GM10847 (cell line): ENCODE results near the gene SKIC8.

Source experiments
- POLR2A ChIP-seq: IDR thresholded peaks from 2 replicates; pipeline ENCODE4 v1.6.1; 2011; ENCODE audit not compliant: insufficient read length; ENCODE audit errors: extremely low read depth

Gene SKIC8

DNA sequence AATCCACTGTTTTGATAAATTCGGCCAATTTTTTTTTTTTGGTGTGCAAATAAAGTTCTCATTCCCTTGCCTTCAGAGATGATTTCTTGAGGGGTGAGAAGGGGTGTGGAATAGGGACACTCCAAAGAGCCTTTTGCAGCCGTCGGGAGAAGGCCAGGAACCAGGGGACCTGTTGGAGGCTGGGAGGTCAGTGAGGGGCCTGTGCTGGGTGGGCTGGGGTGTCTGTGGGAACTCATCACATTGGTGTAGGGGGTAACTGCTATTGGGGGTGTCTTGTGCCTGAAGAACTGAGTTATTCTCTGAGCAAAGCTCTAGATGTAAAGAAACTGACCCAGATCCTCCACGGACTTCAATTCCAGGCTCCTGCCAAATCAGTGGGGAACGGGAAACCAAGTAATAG, 13.5 kb upstream of the SKIC8 start:
- TF ChIP-seq POLR2A: no peak

DNA sequence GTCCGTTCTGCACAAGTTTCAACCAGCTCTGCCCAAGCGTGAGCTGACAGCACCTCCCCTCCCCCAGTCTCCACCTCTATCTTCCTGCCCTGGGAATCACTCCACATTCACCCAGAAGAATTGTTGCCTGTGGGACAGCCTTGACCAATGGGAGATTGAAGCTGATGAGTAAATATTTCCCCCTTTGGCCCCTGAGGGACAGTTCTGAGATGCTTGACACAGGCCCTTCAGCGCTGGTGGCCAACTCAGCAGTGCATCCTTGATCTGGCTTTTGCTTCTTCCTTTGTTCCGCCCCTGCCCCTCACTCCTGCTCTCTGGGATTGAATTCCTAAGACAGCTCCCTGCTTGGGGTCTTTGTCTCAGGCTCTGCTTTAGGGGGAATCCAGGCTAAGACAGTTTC, 13.1 kb upstream of the SKIC8 start:
- TF ChIP-seq POLR2A: no peak

DNA sequence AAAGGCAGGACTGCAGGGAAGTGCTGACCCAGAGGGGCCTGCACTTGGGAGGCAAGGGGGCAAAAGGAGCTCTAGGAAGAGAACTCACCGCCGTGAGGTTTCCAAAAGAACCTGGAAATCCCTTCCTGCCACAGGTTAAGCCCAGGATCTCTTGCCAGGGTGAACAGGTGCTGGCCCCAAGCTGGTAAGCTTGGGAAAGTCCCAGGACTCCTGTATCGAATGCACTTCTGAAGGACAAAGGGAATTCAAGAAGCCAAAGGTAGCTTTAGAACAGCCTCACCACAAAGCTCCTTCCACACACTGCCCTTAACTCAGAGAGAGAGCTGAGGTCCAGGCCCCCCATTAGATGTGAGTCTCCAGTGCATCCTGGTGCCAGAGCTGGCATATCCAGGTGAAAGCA, 11.9 kb upstream of the SKIC8 start:
- no peak for TF ChIP-seq POLR2A

DNA sequence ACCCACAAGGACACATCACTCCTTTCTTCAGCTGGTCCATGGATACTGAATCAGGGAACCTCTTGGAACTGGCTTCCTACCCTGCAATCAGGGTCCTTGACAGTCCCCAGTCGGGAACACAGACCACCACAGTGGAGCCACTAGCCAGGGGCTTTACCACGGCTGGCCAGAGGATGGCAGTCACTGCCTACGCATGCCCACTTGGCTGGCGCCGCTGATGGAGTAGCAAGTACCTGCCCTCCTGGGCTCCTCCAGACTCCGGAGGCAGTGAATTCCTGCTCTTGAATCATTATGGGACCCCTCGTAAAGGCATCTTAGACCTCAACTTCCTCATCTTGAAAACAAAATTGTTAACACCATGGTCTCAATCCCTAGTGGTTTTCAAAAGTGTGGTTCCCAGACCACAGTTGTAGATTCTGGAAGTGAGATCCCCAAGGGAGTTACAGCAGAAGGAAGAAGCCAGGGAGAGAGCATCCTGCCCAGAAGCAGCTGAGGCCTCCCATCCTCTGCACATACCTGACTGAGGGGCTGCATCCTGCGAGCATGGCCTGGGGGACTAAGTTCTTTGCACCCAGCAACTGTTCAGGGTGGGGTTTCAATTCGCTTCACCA, 9.1 kb upstream of the SKIC8 start:
- TF ChIP-seq POLR2A: no peak

DNA sequence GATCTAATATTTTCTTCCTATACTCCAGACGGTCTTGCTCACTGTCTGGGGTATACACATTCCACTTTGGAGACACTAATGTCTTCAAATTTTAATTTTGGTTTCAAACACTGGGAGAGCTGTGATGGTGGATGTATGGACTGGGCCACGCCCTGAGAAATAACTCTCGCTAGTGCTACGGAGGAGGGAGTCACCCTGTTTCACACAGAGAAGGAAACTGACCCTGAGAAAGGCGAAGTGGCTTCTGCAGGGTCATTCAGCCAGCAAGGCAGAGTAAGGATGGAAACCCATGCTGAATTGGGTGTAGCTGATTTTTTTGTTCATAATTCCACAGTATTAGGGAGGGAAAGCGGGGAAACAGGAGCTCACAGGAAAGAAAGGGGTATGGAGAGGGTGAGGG, 8.6 kb upstream of the SKIC8 start:
- TF ChIP-seq POLR2A: no peak

DNA sequence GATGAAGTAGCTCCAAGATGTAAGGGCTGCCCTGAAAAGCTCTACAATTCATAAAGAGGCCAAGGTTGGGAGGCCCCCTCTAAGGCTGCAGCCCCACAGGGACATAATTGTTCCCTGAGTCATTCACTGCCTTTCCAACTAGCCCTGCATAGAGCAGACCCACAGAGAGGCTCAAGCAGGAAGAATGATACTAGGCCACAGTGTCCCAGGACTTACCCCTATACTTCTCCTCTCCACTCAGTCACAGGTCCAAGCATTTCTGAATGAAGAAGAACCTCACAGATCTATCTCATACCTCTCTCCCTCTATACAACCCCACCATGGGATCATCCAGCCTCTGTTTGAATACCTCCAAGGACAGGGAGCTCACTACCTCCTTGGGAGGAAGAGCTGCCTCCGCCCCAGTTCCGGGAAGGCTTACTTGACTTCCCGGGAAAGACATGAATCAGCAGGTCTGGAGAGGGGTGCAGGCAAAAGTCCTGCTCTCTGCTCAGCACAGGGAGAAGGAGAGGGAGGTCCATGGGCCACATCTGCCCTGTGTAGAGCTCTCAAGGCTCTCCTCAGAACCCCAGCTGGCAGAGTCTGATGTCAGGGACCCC, 6.9 kb upstream of the SKIC8 start:
- no peak for TF ChIP-seq POLR2A

DNA sequence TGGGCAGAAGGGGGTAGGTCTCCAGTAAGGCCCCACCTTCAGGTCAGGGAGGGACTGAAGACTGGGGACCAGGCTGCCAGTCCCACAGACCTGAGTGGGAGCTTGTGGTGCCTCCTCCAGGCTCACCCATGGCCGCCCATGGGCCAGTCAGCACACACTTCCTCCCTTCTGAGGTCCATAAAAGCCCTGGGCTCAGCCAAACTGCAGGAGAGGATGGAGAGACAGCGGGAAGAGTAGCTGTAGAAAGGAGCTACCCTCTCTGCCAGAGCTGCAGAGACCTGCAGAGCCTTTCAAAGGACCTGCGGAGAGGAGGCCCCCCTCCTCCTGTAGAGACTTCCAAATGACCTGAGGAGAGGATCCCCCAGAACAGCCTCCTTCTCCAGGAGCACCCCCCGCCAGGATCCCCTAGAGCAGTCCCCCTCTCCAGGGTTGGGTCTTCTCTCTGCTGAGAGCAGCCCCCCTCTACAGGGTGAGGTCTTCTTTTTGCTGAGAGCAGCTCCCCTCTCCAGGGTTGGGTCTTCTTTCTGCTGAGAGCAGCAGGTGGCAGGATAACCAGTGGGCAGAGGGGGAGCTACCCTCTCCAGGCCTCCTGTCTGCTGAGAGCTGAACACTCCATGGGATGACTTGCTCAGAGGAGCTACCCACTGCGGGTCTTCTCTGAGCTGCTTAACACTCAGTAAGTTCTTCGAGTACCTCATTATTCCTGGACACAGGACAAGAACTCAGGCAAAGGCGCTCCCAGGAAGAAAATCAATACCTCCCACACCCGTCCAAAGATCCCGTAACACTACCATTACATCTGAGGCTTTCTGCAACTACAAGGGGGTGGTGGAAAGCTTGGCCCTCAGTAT, 5.0 kb upstream of the SKIC8 start:
- no peak for TF ChIP-seq POLR2A

DNA sequence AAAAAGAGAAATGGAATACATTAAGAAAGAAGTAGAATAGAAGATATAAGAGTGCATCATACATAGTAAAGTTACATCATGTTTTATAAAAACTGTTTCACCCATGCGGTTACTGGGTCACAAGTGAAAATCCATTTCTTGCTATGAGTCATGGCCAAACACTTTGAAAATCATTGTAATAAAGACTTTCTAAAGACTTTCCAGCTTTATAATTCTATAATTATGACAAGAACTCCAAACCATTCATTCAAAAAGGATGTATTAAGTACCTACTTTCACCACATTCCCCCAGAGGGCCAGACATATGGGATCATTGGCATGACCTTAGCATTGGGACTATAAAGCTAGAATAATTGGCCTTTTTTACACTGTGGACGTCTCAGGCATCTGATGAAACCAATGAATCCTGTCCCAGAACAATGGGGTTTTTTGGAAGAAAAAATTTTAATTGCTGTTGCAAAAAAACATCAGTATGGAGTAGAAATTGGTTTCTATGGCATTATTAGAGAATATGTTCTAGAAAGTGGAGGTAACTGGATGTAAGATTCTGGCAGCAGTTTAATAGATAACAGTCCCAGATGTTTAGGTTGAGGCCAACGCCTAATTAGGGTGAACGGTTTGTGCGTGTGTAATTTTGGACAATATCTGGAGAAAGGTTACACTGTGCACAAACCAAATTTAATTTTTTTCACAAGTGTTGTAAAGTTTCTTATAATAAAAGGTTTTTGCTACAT, 3.3 kb upstream of the SKIC8 start:
- no peak for TF ChIP-seq POLR2A

DNA sequence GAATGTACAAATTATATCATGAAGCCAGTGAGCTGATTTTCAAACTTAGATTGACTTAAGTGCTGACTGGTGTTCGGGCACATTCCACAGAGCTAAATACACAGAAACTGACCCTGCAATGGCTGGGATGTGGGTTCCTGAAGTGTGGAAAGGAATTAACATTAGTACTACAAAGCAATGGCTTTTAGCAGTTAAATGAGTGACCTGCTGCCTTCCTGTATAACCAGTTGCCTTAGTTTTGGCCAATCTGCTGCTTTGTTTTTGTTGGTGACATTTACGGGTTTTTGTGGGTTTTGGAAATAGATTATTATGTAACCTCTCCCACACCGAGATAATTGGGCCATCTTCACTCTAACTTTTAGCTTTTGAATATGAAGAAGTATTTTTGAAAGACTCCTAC, 2.4 kb upstream of the SKIC8 start:
- no peak for TF ChIP-seq POLR2A

DNA sequence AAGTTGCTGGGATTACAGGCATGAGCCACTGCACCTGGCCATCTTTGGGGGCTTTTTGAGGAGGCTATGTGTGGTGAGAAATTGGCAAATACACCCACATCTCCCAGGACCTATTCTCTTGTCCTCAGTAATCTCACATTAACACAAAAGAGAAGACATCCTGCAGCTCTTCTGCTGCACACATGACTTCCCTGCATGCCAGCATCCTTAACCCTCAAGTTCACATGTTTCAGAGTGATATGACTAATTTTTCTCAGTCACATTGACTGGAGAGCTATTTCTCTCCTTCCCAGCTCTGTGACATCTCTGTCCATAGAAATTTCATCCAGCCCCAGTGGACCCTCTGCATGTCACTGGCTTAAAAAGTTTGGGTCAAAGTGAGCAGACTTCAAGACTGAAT, 1.9 kb upstream of the SKIC8 start:
- no peak for TF ChIP-seq POLR2A

DNA sequence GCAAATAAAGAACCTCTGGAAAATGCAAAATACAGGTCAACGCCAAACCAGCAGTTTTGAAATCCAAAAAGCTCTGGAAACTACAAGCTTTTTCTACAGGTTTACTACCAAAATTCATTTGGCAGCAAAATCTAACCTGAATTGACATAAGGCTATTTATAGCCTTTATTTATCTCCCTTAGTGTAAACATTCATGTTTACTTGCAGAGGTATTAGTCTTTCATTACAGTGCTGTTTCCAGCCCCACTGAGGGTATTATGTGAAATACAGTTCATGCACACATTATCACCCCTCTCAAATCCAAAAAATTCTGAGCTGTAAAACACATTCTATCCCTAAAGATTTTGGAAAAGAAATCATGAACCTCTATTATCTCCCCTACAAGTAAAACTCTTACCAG, 7.2 kb downstream of the SKIC8 start:
- TF ChIP-seq POLR2A: no peak

DNA sequence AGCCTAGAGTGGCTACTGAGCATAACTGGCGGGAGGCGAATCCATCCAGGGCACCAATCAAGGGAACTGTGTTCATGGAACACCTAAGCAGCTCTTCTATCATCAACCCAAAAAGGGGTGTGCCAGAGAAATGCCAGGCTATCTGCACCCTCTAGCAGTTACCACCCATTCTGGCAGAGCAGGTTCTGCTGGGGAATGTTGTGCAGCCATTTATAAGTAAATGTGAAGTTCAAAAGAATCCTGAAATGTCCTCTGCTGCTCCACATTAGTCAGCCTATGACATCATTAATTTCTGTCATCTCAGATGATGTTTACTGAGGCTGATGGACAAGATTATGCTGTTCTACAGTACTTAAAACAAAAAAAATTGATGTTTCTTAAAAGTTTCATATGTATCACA, 7.7 kb downstream of the SKIC8 start:
- no peak for TF ChIP-seq POLR2A

DNA sequence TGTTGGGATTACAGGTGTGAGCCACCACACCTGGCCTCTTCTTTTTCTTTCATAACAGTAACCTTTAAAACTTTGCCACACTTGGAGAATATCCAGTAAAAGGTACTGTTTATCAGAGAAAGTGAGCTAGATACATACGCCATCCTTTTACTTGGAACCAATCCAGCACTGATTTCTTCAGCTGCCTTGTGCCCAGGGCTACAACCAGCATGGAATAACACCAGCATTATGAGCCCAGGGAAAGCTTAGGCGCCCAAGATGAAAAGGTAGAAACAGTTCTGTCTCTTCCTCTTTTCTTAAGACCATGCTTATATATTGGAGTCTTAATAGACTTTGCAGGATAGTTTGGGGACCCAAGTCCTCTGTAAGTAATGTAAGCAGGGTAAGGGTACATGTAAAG, 8.4 kb downstream of the SKIC8 start:
- no peak for TF ChIP-seq POLR2A

DNA sequence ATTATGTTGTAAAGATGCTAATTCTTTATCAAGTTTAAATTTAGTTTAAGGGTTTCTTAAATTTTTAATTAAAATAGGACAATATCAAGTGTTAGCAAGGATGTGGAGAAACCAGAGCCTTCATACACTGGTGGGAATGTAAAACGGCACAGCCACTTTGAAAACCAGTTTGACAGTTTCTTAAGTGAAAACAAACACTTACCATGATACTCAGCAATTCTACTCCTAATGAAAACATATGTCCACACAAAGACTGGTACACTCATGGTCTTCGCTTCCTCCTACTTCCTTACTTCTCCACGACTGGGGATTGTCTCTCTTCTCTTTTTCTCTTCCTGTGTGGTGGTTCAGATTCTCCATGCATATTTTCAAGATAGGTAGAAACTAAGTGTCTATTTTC, 9.2 kb downstream of the SKIC8 start:
- no peak for TF ChIP-seq POLR2A

DNA sequence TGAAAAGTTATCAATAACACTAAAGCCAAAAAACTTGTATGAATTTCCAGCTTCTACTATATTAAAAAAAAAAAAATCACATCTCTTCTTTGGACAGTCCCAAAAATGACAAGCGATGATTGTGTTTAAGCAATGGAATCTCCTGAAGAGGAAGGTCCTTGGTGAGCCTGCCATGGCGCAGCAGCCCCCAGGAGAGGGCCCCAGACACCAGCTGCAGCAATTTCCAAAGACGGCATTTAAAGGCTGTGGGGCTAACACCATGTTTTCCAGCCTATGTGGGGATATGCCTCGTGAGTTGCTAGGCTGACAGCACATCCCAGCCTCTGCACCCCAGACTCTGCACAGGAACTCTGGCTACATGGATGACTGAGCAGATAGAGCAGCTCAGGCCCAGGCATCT, 14.7 kb downstream of the SKIC8 start:
- TF ChIP-seq POLR2A: no peak

DNA sequence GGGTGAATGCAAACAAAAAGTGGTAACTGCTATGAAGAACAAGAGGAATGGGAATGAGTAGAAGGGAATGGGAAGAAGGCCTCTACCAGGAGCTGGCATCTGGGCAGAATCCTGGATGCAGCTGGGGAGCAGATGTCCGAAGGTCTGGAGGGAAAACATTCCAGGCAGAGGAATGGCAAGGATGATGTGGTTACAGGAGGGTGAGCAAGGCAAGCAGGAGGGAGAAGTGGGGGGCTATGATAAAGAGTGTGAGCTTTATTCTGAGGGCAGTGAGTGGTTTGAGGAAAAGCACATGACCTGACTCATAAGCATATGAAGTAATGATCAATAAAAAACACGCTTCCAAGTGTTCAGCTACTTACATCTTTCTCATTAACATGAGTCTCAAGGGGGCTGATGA, 17.1 kb downstream of the SKIC8 start:
- no peak for TF ChIP-seq POLR2A
